HG03045 (cell line): ENCODE data around the gene COMT.
"Not testable (repeated sequence)": the region's sequence is repeated elsewhere in the genome, so short reads cannot be mapped to it uniquely, and the experiment has no call there.

ENCODE experiments used
- ATAC-seq: cut with Tn5 transposase; IDR thresholded peaks from one replicate; pipeline ENCODE4 v1.9.1; 2021; ENCODE audit warnings: mild to moderate bottlenecking, moderate library complexity; ENCODE audit not compliant: unreplicated experiment

Gene COMT

GRCh38 chr22:19907902-19908301, 33.7 kb upstream of the COMT start:
- not testable (repeated sequence) for ATAC-seq

GRCh38 chr22:19909350-19910179, 32.0 kb upstream of the COMT start:
- no peak for ATAC-seq

GRCh38 chr22:19910180-19910744, 31.3 kb upstream of the COMT start:
- no peak for ATAC-seq

- no peak for ATAC-seq
Observed at GRCh38 chr22:19911540-19912270, 29.9 kb upstream of the COMT start.

GRCh38 chr22:19912271-19912999, 29.1 kb upstream of the COMT start:
- ATAC-seq = no peak

- ATAC-seq = no peak
Observed at GRCh38 chr22:19913337-19913936, 28.1 kb upstream of the COMT start.

GRCh38 chr22:19914201-19914943, 27.2 kb upstream of the COMT start:
- ATAC-seq = no peak

- no peak for ATAC-seq
Observed at GRCh38 chr22:19915287-19915954, 26.2 kb upstream of the COMT start.

- ATAC-seq = no peak
Observed at GRCh38 chr22:19916006-19916405, 25.6 kb upstream of the COMT start.

- ATAC-seq = no peak
Observed at GRCh38 chr22:19916941-19917340, 24.6 kb upstream of the COMT start.

- ATAC-seq = no peak
Observed at GRCh38 chr22:19917389-19918138, 24.0 kb upstream of the COMT start.

GRCh38 chr22:19918332-19919106, 23.1 kb upstream of the COMT start:
- ATAC-seq = no peak

- ATAC-seq = no peak
Observed at GRCh38 chr22:19919701-19920363, 21.7 kb upstream of the COMT start.

GRCh38 chr22:19921544-19922081, 20.0 kb upstream of the COMT start:
- ATAC-seq = no peak

GRCh38 chr22:19923914-19924513, 17.6 kb upstream of the COMT start:
- no peak for ATAC-seq

- ATAC-seq = not testable (repeated sequence)
Observed at GRCh38 chr22:19926028-19926427, 15.5 kb upstream of the COMT start.

- ATAC-seq = no peak
Observed at GRCh38 chr22:19927696-19928095, 13.9 kb upstream of the COMT start.
